HUDEP-2 (cell line): Measurements from ENCODE around the gene PPM1F.
A peak's percentile ranks its signal among the peaks of the same experiment; 100 is the strongest.
"Not testable (repeated sequence)": the region's sequence is repeated elsewhere in the genome, so short reads cannot be mapped to it uniquely, and the experiment has no call there.

Experiments used
- DNase-seq, 76 experiments: peaks; one replicate each; lab custom pipeline; 2025; ENCODE audit not compliant: unreplicated experiment in 76 of 76; lab: John Stamatoyannopoulos, UW

The PPM1F gene

GRCh38 chr22:21943571-21944448 lies 8.8 kb downstream of the PPM1F start:
- no peak for DNase-seq

- DNase-seq, result no peak
Observed at GRCh38 chr22:21942407-21943343, 10.0 kb downstream of the PPM1F start.

DNA sequence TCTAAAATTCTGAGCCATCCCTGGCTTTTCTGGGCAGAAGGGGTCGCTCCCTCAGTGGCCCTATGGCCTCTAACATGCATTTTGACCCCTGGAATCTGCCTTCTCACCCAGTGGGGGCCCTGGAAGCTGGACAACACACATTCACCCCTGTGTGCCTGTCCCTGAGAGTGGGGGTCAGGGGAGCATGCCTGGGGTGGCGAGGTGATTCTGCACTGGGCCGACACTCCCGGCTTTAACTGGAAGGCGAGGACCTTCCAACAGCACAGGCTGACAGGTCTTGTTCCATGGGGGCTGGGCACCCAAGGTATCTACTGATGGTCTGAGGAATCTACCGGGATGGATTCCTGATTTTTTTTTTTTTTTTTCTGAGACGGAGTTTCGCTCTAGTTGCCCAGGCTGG lies 10.7 kb downstream of the PPM1F start:
- no peak for DNase-seq

- no peak for DNase-seq
Observed at GRCh38 chr22:21940521-21940920, 12.1 kb downstream of the PPM1F start.

- not testable (repeated sequence) for DNase-seq
Observed at GRCh38 chr22:21939935-21940334, 12.7 kb downstream of the PPM1F start.

- no peak for DNase-seq
Observed at GRCh38 chr22:21939461-21939913, 13.2 kb downstream of the PPM1F start.

DNA sequence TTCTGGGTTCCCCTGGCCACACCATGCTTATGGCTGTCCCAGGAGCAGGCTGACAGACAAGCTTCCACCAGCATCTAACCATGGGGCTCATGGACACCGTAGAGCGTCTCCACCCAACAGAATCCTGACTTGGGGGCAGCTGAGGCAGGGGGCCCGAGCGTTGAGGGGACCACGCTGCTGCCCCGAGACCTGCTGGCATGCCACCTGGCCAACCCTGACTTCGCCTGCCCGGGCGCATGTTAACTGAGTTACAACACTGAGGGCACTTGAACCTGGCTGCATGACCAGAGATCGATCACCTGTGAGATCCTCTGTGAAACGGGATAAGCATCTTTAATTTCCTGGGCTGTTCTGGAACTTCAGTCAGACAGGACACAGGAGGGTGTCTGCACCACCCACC lies 13.7 kb downstream of the PPM1F start:
- DNase-seq, result no peak

GRCh38 chr22:21938071-21938822 lies 14.4 kb downstream of the PPM1F start:
- peak in 74 of 76 experiments; percentile 34 to 91 (median 77) for DNase-seq

- no peak for DNase-seq
Observed at GRCh38 chr22:21937821-21938070, 14.9 kb downstream of the PPM1F start.

DNA sequence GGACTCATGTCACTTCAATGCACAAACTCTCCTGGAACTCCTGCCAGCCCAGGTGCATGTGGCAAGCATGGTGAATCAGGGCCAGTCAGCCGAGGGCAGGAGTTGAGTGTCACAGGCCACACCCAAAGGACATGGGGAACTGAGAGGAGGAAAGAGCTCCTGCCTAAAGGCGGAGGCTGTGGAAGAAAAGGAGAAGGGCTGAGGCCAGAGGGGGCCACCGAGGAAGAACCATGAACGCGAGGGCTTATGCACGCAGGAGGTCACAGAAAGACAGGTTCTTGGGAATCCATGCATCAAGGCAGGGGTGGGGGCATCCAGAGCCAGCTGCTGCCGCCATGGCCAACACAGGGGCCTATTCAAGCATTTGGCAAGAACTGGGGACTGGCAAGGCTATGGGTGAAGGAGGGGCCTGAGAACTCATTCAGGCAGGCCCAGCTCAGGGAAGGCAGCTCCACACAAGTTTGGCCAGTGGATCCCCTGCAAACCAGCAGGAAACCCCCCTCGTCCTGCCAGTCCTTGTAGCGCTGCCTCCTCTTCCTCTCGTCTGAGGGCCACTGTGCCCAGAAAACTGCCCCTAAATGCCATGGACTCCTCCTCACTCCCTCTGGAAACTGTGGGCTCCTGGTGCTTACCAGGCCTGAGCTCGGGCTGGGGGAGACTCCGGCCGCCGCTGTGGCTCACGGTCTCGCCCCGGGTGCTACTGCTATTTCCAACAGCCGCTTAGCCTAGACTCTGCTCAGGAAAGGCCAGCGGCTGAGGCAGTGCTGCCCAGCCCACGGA lies 15.4 kb downstream of the PPM1F start:
- DNase-seq, result no peak

- no peak for DNase-seq
Observed at GRCh38 chr22:21936151-21936775, 16.4 kb downstream of the PPM1F start.

- DNase-seq, result no peak
Observed at GRCh38 chr22:21933910-21934309, 18.7 kb downstream of the PPM1F start.

DNA sequence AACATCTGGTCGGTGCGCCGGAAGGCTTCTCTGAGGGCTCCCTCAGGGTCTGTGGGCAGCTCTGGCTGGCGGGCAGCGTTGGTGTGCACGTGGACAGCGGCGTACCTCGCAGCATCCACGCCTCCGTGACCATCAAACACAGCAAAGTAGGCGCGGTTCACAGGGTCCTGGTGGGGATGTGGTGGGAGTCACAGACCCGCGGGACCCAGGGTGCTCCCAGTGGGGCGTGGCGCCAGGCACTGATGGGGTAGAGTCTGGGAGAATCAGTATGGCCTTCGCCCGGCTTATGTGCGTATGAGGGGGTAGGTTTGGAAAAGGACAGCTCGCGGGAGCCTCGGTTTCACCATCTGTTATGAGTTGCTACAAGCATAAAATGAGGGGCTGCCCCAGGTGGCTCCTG lies 19.2 kb downstream of the PPM1F start:
- no peak for DNase-seq

DNA sequence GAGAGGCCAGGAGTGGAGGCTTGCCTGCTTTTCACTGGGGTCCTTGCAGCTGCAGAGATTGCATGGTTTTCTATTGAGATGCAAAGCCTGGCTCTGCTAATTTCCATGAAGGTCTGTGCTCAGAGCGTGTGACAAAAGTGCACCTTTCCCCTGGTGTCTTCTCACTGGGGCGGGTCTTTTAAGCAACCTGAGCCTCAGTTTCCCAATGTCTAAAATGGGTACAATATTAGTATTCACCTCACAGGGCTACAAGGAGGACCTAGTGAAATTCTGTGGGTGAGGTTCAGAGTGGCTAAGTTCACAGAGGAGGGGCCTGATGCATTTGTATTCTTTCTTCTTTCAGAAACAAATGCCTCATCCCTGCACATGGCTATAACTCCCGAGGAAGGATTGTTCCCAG lies 20.3 kb downstream of the PPM1F start:
- DNase-seq, result no peak

- DNase-seq, result no peak
Observed at GRCh38 chr22:21931056-21931455, 21.6 kb downstream of the PPM1F start.

GRCh38 chr22:21929253-21929652 lies 23.4 kb downstream of the PPM1F start:
- DNase-seq, result no peak

DNA sequence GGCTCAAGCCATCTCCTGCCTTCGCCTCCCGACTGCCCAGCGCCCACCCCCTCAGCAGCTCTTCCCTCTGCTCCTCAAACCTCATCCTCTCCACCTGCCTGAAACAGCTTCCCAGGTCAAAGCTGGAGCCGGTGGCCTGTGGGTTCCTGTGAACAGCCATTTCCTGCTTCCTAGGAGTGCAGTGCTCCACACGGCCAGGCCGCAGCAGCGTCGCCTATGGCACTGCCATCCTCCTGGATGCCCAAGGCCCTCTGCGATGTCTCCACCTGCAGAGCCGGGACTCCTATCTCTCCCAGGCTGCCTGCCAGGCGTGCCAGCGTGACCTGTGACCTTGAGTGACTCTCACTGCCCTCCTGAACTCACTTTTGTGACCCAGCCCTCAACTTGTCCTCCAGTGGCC lies 24.6 kb downstream of the PPM1F start:
- no peak for DNase-seq

DNA sequence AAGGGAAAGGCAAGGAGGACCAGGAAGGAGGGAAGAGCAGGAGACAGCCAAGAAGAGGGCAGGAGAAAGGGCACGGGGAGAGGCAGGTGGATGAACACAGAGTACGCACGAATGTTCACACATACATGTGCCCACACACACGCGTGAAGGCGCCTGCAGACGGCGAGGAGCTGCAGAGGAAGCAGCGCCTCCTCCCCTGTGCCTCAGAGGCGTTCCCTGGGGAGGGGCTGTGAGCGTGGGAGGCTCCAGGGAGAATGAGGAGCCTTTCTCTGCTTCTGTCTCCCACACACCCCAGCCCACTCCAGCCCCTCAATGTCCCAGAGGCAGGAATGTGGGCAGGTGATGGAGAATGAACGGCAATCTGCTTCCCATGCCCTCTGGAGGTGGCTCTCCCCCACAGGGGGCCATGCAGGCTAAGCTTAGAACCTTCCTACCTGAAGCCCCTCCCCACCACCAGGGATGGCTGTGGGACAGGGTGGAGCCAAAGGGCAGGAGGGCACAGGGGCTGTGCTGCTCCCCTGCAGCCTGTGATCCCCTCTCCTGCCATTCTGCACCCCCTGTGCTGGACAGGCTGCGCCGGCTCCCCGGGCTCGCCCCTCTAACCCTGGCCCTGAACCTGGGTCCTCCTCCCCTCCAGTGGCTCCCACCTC lies 25.3 kb downstream of the PPM1F start:
- no peak for DNase-seq

DNA sequence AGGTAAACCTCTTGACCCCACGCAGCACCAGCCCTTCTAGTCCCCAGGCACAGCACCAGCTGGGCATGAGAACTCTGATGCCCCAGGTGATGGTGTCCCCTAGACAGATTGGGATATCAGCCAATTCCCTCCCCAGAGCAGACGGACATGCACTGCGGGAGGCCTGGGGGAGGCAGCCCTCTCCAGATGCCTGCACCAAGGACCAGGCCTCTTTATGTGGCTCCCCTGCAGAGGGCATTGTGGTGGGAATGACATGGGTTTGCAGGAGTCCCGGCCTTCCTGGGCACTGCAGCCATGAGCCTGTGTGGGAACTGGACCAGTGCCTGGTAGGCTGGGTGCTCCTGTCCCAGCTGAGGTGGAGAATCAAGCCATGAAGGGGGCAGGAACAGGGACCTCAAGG lies 25.9 kb downstream of the PPM1F start:
- no peak for DNase-seq
